ENCODE measurements around the gene HGD. TPM values are rescaled to one million over a fixed set of nuclear protein-coding genes. Genes with fewer than 3 reads are reported as not detected.

The HGD gene
- total and polyA plus RNA-seq, 7 donors: 0.71 to 54.1 (median 35.7) TPM; not detected in 3

DNA sequence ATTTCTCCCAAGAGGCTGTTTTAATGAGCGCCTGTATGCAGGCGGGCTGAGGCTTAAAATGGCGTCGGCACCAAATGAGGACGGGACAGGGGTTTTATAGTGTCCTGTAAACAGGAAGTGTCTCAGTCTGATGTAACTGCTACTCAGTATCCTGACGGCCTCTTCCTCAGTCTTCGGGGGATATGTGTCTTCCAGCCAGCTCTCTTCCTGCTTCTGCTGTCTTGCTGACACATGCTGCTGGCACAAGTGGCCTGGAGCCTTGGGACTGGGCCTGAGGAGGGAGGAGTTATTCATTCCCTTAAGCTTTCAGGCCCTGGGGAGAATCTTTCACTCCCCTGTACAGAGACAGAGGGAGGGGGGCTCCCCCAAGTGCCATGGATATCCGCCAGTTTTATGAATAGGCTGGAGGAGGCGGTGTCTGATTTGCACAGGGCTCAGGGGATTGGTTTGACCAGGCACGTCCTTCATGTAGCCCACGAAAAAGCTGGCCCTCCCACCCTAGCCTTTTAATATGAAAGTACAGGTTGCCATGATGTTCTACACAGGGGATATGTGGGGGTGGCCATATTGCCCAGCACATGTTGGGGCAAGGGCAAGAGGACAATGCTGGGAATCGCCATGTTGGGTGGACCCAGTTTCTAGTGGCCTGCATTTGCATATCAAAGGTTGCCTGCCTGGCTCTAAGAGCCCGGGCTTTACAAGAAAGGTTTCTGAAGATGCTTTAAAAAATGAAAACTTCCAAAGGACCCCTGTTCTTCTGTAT is 66.0 kb downstream of the HGD start:
- no peaks in the 10 kb centered on the region for H3K36me3 ChIP-seq
- H3K4me1 ChIP-seq: no peaks in the 10 kb centered on the region
- WGBS, 2 donors: 78 to 81% methylated on average over 13 of the region's 13 CpGs
- intact Hi-C loops (cut with DNase I): no loop called here
- DNase-seq: peak; percentile 76
- peak overlapping the region in 1 of 4 donors; percentile 32 for H3K27ac ChIP-seq
- no peaks in the 10 kb centered on the region for H3K27me3 ChIP-seq
- no peak overlapping the region for H3K4me3 ChIP-seq
- no peaks in the 10 kb centered on the region for H3K9me3 ChIP-seq
- TF ChIP-seq POLR2AphosphoS5 (IDR thresholded peaks at IDR 0.05) (no peak), POLR2A (IDR thresholded peaks at IDR 0.05) (no peak), EP300 (IDR thresholded peaks at IDR 0.05) (no peak)
- TF ChIP-seq, protein P1, sequence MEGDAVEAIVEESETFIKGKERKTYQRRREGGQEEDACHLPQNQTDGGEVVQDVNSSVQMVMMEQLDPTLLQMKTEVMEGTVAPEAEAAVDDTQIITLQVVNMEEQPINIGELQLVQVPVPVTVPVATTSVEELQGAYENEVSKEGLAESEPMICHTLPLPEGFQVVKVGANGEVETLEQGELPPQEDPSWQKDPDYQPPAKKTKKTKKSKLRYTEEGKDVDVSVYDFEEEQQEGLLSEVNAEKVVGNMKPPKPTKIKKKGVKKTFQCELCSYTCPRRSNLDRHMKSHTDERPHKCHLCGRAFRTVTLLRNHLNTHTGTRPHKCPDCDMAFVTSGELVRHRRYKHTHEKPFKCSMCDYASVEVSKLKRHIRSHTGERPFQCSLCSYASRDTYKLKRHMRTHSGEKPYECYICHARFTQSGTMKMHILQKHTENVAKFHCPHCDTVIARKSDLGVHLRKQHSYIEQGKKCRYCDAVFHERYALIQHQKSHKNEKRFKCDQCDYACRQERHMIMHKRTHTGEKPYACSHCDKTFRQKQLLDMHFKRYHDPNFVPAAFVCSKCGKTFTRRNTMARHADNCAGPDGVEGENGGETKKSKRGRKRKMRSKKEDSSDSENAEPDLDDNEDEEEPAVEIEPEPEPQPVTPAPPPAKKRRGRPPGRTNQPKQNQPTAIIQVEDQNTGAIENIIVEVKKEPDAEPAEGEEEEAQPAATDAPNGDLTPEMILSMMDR (IDR thresholded peaks at IDR 0.05): no peak

DNA sequence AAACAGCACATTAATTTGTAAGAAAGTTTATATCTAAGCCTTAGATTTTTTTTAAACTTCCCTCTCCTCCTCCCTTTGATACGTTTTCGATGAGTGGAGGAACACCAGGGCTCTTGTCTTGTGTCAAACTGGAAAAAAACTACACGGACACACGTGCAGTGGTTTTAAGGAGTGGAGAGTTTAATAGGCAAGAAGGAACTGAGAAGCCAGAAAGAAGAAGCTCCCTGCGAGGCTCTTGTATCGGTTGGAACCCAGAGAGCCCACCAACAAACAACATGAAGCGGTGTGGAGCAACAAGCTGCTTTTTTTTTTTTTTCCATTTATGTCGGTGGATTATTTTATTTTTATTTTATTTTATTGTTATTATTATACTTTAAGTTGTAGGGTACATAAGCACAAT is 67.3 kb downstream of the HGD start:
- H3K4me1 ChIP-seq: no peaks in the 10 kb centered on the region
- no peak for TF ChIP-seq POLR2A (IDR thresholded peaks at IDR 0.05)
- no peak for TF ChIP-seq POLR2AphosphoS5 (IDR thresholded peaks at IDR 0.05)
- TF ChIP-seq EP300 (IDR thresholded peaks at IDR 0.05): no peak
- TF ChIP-seq, protein P1 (IDR thresholded peaks at IDR 0.05): no peak
- H3K4me3 ChIP-seq: no peak overlapping the region
- no peaks in the 10 kb centered on the region for H3K27me3 ChIP-seq
- 71 to 78% methylated on average over 8 of the region's 8 CpGs for WGBS, 2 donors
- H3K27ac ChIP-seq: no peak overlapping the region
- no peaks in the 10 kb centered on the region for H3K36me3 ChIP-seq
- no peak for DNase-seq
- intact Hi-C loops (cut with DNase I): no loop called here
- no peaks in the 10 kb centered on the region for H3K9me3 ChIP-seq

DNA sequence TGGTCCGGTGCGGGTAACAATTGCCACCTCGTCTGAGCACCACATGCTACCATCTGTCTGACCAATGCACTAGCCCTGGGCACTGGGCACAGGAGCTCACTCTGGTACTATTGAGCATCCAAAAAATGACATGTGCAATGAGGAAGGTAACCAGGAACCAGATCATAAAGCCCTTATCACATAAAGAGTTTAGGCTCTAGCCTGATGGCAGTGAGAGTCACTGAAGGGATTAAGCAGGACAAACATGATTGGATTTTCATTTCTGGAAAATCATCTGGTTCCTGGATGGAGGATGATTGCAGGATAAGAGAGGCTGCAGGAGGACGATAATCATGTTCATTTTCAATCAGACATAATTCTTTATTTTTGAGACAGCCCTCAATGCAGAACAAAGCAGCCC is 73.5 kb downstream of the HGD start:
- H3K4me3 ChIP-seq: no peak overlapping the region
- TF ChIP-seq POLR2AphosphoS5 (IDR thresholded peaks at IDR 0.05) (no peak), EP300 (IDR thresholded peaks at IDR 0.05) (no peak), POLR2A (IDR thresholded peaks at IDR 0.05) (no peak)
- TF ChIP-seq, protein P1 (IDR thresholded peaks at IDR 0.05): no peak
- H3K9me3 ChIP-seq: no peaks in the 10 kb centered on the region
- WGBS, 2 donors: 91 to 92% methylated on average over 4 of the region's 4 CpGs
- DNase-seq: no peak
- H3K27me3 ChIP-seq: no peaks in the 10 kb centered on the region
- H3K4me1 ChIP-seq: no peaks in the 10 kb centered on the region
- intact Hi-C loops (cut with DNase I): no loop called here
- H3K27ac ChIP-seq: no peak overlapping the region
- H3K36me3 ChIP-seq: peaks cover 0 to 5% (median 0%) of the 10 kb centered on the region in 4 donors

DNA sequence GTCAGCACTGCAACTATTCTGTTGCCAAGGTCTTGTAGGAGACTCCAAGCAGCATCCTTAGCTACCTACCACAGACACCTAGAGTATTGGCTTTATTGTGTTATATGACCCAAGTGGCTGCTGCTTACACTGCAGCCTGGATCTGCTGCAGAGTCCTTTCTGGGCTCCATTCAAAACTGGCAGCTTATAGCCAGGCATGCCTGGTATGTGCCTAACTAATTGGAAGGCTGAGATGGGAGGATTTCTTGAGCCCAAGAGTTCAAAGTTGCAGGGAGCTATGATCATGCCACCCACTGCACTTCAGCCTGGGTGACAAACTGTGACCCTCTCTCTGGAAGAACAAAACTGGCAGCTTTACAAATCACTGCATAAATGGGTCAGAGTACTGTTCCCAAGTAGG is 77.3 kb downstream of the HGD start:
- Histone ChIP-seq H3K4me1 (peaks cover 0 to 13% (median 7%) of the 10 kb centered on the region in 4 donors), H3K27me3 (no peaks in the 10 kb centered on the region), H3K36me3 (peaks cover 0 to 25% (median 3%) of the 10 kb centered on the region in 4 donors), H3K4me3 (no peak overlapping the region), H3K9me3 (no peaks in the 10 kb centered on the region), H3K27ac (no peak overlapping the region)
- no peak for TF ChIP-seq POLR2AphosphoS5 (IDR thresholded peaks at IDR 0.05)
- no peak for TF ChIP-seq POLR2A (IDR thresholded peaks at IDR 0.05)
- TF ChIP-seq EP300 (IDR thresholded peaks at IDR 0.05): no peak
- DNase-seq: no peak
- intact Hi-C loops (cut with DNase I): no loop called here

DNA sequence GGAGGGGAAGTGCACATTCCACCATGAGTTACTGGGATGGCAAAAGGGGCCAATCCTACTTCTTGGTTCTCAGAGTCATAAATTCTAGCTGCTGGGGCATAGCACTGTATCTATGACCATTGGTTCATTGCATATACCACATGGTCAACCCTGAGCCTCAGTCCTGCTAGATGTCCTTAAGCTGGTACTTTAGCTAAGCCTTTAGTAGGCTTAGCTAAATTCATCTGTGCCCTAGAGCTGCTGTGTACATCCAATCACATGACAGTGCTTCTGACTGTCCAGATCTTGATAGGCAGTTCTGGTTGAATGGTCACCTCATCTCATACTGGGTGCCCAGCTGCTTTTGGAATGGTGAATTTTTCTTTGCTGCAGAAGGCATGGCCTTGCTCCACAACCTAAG is 77.7 kb downstream of the HGD start:
- no peak overlapping the region for H3K27ac ChIP-seq
- no peak overlapping the region for H3K4me3 ChIP-seq
- no peaks in the 10 kb centered on the region for H3K27me3 ChIP-seq
- intact Hi-C loops (cut with DNase I): no loop called here
- no peak for DNase-seq
- H3K9me3 ChIP-seq: no peaks in the 10 kb centered on the region
- TF ChIP-seq POLR2A (IDR thresholded peaks at IDR 0.05): no peak
- TF ChIP-seq, protein P1 (IDR thresholded peaks at IDR 0.05): no peak
- no peak for TF ChIP-seq POLR2AphosphoS5 (IDR thresholded peaks at IDR 0.05)
- TF ChIP-seq EP300 (IDR thresholded peaks at IDR 0.05): no peak
- peaks cover 0 to 29% (median 4%) of the 10 kb centered on the region in 4 donors for H3K36me3 ChIP-seq
- peaks cover 0 to 17% (median 11%) of the 10 kb centered on the region in 4 donors for H3K4me1 ChIP-seq
